ENCODE measurements around the gene RANBP3. TPM values are rescaled to one million over a fixed set of nuclear protein-coding genes. Genes with fewer than 3 reads are reported as not detected.

Gene RANBP3
- total and polyA plus RNA-seq, 2 of the 8 experiments (the other 6 are each of a cell fraction or from before 2014, with no cell fraction given) = 95.4 to 122 TPM

GRCh38 chr19:5903624-5904351 is 74.2 kb downstream of the RANBP3 start, which contains the start of gene NDUFA11 (continued):
- TF ChIP-seq CHD2 (IDR thresholded peaks at IDR 0.05; ENCODE audit: low read length) (peak; percentile 98), SIN3A (conservative IDR thresholded peaks at IDR 0.05 in 1 of 2, IDR thresholded peaks at IDR 0.05 in 1 of 2; ENCODE audit: low read depth in 1 of 2, low read length in 2 of 2) (peak; percentile 77 to 90), BRCA1 (IDR thresholded peaks at IDR 0.05; ENCODE audit: low read depth, low read length) (peak; percentile 92), E2F6 (IDR thresholded peaks at IDR 0.05) (no peak; the same call in none of the 2 replicates), USF2 (IDR thresholded peaks at IDR 0.05; ENCODE audit: low read length) (no peak), EZH2 (IDR thresholded peaks at IDR 0.05; ENCODE audit: low read depth, low read length, severe bottlenecking) (no peak), SP2 (IDR thresholded peaks at IDR 0.05; ENCODE audit: low read length) (no peak), KDM5A (IDR thresholded peaks at IDR 0.05; ENCODE audit: low read length) (0 out of 2 replicates have a peak, but pooled peaks have one; percentile 10), SUZ12 (IDR thresholded peaks at IDR 0.05; ENCODE audit: low read length) (no peak), NANOG (IDR thresholded peaks at IDR 0.05; ENCODE audit: insufficient read depth, low read depth, low read length, poor library complexity, severe bottlenecking) (peak; percentile 55), BCL11A (IDR thresholded peaks at IDR 0.05; ENCODE audit: low read depth in 2 of 2, low read length in 2 of 2) (no peak), CREB1 (IDR thresholded peaks at IDR 0.05) (peak; percentile 61), SAP30 (IDR thresholded peaks at IDR 0.05; ENCODE audit: insufficient read depth, insufficient replicate concordance, low read length) (peak; percentile 98), SP4 (IDR thresholded peaks at IDR 0.05; ENCODE audit: low read length) (no peak), ZNF274 (IDR thresholded peaks at IDR 0.05; ENCODE audit: borderline replicate concordance, extremely low read depth, low read length) (no peak), CBX5 (IDR thresholded peaks at IDR 0.05; ENCODE audit: low read depth, low read length) (no peak), ASH2L (IDR thresholded peaks at IDR 0.05; ENCODE audit: low read length) (peak; percentile 97), ATF3 (IDR thresholded peaks at IDR 0.05; ENCODE audit: insufficient read depth, low read depth, low read length) (peak; percentile 58), POLR2AphosphoS5 (IDR thresholded peaks at IDR 0.05; ENCODE audit: low read depth, low read length) (peak; percentile 85), KDM4A (IDR thresholded peaks at IDR 0.05; ENCODE audit: low read depth, low read length, severe bottlenecking) (peak; percentile 91), RAD21 (IDR thresholded peaks at IDR 0.05 in 1 of 2, conservative IDR thresholded peaks at IDR 0.05 in 1 of 2; ENCODE audit: low read depth in 2 of 2, low read length in 2 of 2) (no peak)

Data from H1 (cell line).